Measurements from ENCODE around the gene TRAPPC2.

- TF ChIP-seq CTCF (IDR thresholded peaks at IDR 0.05) (no peak), POLR2A (IDR thresholded peaks at IDR 0.05; ENCODE audit: low read depth) (no peak)
Observed at GRCh38 chrX:13693341-13693961, 41.0 kb downstream of the TRAPPC2 start.

All from esophagus muscularis mucosa (tissue), 3 donors.